ENCODE results near the gene NLRP3.

Gene NLRP3

DNA sequence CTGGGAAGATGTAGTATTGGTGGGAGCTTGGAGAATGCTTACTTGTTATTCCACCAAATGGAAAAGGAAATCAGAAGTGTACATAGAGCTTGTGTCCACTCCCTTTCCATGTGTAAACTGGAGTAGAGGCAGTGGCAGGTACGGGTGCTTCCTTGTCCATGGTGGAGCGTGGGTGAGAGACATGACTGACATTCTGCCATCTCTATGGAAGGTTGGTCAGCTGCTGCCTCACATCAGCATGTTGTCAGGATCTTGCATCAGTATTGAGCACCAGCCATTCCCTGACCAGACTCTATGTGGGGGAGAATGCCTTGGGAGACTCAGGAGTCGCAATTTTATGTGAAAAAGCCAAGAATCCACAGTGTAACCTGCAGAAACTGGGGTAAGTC is 19.8 kb downstream of the NLRP3 start:
- DNase-seq, result no peak

DNA sequence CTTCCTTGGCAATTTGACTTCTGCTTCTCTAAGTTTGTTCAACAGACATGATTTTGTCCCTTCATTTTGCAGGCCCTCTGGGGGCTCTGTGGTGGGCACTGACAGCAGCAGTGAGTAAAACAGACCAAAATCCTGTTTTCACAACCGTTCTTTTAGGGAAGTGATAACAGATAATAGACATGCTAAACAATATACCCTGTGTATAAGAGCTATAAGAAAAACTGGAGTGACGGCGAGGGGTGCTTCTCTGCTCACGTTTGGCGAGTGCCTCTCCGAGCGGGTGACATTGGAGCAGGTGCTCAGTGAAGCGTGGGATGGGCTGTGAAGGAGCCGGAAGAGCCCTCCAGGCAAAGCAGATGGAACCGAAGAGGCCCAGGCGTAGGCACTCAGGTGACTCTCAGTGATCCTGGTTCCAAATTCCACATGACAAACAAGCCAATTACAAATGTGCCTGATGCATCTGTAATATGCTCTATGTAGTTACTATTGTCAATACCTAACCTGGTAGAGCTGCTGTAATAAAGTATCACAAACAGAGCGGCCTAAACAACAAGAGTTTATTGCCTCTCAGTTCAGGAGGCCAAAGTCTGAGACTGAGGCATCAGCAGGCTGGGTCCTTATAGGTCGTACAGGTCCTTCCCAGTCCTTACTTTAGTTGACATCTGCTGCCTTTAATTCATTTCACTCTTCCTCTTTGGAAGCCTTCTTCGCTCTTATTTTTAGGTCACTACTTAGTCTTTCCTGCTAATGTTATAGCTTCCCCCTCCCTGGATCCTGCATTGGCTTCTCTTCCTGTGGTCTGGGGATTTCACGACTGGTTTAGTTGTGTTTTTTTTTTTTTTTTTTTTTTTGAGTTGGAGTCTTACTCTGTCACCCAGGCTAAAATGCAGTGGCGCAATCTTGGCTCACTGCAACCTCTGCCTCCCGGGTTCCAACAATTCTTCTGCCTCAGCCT is 21.9 kb downstream of the NLRP3 start:
- no peak for DNase-seq

DNA sequence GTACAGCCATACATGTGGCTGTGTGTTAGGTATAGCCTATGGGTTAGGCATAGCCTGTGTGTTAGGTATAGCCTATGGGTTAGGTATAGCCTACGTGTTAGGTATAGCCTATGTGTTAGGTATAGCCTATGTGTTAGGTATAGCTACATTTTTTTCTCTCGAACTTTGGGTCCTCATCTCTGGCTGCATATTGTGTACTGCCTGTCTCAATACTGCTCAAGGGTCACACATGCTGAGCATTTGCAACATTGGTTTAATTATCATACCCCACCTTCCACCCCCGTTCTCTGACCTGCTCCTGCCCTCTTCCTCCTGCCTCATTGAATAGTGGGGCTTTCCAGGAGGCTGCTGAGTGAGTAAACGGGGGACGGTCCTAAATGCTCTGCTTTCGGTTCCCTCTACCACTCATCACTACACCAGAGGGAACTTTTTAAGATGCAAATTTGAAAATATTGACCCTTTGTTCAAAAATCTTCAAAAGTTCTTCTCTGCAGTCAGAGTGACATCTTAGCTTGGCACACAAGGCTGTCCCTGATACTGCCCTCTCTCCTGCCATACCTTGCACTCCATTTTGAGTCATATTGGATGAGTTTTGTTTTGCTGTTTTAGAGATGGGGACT is 24.1 kb downstream of the NLRP3 start:
- DNase-seq, result no peak

DNA sequence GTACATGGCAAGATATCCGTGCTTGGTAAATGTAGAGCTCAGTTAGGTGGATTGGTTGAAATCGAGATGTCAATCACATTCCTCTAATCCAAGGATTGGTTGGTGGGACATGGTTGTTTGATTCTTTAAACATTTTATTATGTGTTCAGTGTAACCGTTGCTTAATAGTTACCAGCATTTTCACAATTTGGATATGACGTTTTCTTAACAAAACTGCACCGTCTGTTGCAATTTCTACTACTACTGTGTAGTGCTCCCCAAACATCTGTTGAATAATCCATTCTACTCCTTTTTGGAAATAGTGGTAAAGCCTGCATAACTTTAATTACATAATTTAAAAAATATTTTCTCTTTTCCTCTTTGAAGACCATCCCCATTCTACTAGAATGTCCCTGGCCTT is 25.6 kb downstream of the NLRP3 start:
- no peak for DNase-seq

DNA sequence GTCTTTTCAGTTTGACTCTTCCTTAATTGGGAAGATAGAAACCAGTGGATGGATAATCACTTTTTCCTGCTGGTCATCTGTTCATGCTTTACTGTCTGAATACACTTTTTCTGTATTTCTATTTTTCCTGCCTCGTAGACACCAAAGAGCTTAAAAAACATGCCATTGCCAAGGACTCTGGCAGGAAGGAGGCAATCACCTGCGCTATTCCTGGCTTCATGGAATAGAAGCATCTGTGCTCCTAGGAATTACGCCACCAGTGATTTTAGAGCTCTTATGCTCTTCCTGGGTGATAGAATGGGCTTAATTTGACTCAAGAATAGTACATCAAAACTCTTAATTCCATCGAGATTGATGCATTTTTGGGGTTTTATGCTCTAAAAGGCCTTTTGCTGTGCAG is 26.2 kb downstream of the NLRP3 start:
- no peak for DNase-seq

DNA sequence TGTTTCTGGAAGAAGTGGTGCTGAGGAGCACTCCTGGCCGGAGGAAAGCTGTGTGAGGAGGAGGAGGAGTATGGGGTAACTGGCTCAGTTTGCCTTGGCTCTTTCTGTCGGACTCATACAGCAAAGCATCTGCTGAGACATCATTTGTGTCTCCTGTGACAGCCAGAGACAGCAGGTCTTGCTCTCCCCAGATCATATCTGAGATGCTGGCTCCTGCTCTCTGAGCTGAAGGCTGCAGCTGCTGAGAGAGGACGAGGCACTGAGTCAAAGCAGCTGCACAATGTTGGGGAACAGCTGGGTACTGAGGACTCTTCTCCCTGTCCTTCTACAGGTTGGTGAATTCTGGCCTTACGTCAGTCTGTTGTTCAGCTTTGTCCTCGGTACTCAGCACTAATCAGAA is 27.7 kb downstream of the NLRP3 start:
- peak in 1 of 51 donors; percentile 14 for DNase-seq

DNA sequence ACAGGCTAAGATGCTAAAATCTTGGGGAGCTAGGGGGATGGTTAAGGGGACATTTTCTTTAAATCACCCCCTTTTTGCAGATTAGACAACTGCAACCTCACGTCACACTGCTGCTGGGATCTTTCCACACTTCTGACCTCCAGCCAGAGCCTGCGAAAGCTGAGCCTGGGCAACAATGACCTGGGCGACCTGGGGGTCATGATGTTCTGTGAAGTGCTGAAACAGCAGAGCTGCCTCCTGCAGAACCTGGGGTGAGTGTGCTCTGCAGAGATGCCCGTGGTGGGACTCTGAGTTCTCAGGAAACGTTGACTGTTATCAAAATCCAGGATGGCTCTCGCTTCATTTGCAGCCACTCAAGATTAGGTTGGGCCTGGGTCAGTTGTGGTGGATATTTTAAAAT is 28.6 kb downstream of the NLRP3 start:
- no peak for DNase-seq

DNA sequence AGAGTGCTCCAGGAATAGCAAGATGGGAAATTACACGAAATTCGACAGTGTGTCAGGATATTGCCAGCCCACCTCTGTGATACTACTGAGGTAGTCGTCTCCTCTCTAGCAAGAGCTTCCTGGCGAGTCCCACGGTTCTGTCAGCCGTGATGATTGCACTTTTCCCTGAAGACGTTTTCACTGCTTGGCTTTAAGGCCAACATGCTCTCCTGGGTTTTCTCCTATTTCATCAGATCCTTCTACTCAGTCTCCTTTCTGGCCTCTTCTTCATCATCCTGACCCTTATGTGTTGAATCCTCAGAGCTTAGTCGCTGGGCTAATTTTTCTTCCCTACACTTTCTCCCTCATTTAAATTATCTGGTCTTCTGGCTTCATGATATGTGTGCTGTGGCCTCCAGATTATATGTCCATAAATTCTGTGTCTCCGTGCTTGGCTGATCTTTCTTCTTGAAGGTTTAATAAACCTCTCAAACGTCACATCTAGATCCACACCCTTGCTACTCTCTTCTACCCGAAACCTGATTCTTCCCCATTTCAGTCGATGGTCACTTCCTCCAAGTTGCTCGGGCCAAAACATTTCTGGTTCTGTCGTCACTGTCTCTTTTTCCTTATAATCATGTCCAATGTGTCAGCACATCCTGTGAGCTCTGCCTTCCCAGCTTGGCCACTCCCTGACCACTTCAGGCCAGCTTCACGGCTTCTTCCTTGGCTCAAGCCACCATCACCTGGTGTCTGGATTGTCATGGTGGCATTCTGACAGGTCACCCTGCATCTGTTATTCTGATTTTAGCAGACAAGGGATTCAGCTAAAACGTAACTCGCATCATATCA is 29.8 kb downstream of the NLRP3 start:
- peak in 5 of 51 donors; percentile 2 to 23 (median 10) for DNase-seq

DNA sequence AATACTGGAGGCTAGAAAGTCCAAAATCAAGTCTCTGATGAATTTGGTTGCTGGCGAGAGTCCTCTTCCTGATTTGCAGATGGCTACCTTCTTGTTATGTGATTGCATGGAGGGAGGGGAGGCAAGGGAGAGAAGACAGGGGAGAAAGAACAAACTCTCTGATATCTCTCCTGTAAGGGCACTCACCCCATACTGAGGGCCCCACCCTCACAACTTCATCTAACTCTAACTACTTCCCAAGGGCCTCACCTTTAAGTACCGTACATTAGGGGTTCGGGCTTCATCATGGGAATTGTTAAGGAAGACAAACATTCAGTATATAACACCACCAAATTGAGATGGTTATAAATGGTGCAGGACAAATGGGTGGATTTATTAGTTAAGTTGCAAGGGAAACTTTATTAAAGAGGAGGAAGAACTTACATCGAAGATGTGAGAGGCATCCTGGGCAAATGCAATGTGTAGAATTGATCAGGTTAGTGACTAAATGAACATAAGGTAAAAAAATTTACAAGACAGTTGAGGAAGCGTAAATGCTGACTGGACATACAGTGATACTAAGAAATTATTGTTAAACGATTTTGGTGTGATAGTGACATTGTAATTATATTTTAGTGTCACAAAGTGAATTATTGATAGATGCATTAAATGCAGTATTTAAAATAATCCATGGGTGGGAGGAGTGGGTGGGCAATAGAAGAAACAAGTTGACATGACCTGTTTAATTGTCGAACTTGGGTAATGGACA is 31.4 kb downstream of the NLRP3 start:
- no peak for DNase-seq

DNA sequence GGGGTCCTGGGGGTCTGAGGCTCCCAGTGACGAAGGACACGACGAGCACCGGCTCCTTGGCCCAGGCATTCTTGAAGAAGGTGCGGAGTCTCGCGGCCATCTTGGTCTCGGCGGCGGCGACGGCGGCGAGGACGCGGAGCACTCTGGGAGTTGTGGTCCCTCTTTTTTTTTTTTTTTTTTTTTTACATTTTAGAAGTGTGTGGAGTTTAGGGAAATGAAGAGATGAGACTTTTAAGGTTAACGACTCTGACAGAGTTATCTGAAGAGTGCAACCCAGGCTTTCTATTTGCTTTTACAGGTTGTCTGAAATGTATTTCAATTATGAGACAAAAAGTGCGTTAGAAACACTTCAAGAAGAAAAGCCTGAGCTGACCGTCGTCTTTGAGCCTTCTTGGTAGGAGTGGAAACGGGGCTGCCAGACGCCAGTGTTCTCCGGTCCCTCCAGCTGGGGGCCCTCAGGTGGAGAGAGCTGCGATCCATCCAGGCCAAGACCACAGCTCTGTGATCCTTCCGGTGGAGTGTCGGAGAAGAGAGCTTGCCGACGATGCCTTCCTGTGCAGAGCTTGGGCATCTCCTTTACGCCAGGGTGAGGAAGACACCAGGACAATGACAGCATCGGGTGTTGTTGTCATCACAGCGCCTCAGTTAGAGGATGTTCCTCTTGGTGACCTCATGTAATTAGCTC is 32.3 kb downstream of the NLRP3 start:
- peak in 35 of 51 donors; percentile 6 to 61 (median 31) for DNase-seq

DNA sequence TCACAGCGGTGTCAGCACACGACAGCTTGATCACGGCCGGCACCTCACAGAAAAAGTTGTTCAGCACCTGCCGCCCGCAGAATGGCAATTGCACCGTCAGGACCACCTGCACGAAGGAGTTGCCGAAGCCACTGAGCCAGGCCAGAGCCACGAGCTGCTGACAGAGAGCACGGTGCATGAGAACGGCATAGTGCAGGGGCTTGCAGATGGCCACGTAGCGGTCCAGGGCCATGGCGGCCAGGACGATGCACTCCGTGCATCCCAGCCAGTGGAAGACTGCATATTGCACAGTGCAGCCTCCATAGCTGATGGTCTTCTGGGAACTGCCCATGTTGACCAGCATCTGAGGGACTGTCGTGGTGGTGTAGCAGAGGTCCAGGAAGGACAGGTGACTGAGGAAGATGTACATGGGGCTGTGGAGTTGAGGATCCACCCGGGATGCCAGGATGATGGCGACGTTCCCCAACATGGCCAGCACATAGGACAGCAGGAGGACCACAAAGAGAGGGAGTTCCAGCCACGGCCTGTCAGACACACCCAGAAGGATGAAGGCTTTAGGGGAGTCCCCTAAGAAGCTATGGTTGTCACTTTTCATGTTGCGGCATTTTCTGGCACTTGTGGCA is 35.5 kb downstream of the NLRP3 start:
- DNase-seq, result no peak

DNA sequence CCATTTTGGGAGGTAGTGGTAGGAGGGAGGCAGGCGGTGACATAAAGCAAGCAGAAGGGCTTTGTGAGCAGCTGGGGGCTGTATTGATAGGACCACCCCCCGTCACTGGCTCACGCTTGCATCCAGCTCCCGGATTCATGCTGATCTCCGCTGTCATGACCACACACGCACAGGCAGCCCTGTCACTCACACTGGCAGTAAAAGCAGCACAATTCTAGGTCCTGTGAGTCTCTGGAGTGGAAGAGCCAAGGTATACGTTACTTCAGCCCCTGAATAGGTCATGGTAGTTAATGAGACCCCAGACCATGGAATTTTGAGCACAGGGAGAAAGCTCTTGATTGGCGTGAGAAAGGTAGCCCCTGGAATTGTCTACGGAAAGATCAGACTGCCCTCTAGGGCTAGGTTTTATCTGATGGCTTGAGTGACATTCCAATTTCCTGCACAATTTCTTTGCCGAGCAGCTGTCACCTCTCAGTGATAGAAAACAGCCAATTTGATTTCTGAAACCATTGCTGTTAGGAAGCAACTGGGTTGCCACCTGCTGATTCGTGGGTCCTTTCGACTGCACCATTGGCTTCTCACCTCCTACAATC is 36.6 kb downstream of the NLRP3 start:
- DNase-seq, result no peak

DNA sequence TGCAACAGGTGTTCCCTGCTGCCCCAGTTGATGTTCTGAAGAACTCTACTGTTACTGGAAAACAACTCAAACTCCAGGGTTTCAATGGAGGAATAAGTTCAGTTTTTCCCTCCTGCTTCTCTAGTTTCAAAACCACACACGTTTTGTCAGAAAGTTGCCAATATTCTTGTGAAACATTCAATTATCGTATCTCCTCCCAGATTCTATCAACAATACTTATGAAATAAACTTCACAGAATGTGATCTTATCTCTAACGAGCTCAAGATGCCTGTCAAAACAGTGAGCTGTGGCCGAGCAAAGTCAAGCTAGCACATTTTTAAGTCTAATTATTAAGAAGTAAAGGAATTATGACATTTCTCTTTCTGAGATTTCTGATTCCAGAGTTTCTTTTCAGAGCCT is 37.3 kb downstream of the NLRP3 start:
- DNase-seq, result no peak

DNA sequence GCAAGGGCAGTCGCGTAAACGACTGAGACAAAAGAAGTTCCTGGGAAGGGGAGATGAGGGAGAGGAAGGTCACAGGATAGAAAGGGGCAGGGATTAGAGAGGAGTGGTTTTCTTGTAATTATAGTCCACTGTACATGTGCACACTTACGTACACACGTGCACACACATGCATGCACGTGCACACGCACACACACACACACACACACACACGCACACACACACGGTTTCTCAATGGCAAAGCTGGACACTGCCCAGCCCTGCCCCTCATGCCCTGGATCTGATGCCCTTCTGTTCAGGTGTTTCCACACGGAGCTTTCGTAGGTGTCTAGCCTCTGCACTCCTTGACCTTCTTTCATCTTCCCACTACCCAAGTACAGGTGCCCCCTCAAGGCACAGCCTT is 38.0 kb downstream of the NLRP3 start:
- DNase-seq, result no peak

DNA sequence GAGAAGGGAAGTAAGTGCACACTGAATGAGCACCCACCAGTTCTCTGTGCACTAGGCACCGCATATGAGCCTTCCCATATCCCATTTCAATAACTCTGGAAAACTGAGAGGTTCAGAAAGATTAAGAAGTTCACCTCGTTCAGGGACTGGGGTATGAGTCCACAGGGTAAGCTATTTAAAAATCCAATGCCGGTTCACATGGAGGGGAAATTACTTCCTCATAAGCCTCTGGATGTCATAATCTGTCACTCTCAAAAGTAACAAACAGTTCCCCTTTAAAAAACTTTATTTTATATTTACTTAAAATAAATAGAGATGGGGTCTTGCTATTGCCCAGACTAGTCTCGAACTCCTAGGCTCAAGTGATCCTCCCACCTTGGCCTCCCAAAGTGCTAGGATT is 40.0 kb downstream of the NLRP3 start:
- DNase-seq, result no peak

DNA sequence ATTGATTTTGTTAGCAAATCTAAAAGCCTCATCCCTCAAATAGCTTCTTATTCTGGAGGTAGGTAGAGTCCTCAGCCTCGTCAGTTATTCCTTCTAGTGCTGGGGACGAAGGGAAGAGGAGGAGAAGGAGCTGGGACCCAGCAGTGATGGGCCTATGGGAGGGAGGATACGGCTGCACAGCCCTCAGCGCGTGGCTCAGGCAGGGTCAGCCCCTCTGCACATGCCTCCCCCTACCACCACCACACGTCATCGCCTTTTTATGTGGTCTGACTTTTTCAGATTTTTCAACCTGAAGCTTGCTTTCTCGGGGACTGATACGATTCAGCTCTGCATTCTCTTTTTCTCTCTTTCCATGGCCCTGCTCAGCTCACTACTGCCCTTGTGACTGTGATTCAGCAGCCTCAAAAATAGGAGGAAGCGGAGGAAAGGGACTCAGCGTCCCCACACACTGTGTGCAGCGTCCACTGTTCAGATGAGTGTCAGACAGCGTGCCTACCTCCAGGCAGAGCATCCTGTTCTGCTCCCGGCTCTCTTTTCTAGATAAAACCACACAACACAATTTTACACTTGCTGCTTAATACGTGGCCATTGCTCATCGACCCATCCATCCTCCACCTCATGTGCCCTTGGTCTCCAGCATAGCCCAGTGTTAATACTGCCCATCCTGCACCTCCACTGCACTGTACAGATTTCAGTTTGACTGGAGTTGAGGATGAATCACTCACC is 41.1 kb downstream of the NLRP3 start:
- DNase-seq, result peak in 5 of 51 donors; percentile 2 to 35 (median 9)

DNA sequence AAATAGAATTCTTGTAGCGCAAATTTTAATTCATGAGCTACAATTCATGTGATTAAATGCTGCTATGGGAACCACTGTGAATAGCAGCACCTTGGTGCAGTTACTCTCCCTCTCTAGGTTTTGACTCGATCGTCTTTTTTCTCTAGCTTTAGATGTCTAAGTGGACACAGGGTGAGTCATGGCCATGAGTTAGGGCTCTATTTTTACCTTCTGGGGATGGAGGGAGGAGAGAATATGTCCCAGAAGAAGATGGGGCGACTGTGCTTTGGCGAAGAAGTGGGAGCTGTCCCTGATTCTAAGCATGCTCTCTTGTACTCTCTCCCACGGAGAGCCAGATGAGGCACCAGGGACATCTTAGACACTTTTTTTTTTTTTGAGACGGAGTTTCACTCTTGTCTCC is 43.5 kb downstream of the NLRP3 start:
- DNase-seq, result no peak

DNA sequence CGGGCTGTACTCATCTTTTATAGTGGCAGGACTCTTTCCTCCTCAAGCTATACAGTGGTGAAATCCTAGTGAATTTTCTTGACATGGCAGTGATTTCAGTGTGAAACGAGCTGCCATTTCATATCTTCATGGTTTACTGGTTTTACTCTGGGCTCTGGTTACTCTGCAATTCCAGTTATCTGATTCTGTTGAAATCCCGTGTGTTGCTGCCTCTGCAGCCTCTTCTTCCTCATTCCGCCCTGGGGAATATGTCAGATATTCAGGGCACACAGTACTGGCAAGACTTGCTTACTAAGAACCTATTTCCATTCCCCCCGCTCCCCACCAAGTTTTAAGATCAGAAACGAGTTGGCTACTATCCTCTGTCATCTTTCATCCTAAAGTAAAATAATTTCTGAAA is 49.8 kb downstream of the NLRP3 start:
- no peak for DNase-seq

DNA sequence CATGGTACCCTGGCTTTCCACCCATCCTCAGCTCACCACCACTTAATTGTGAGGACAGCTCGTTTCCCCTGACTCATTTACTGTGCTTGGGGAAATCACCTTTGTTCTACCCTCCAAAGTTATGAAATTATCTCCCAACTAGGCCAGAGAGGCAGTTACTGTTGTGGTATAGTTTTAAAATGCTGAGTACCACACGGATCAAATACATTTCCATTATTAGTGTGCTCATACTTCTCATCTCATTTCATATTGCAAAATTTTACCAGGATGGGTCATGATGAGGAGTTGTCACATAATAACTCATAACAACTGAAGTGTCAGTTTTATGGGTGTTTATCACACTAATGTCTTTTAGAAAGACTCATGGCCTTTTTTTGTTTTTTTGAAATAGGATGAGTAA is 51.2 kb downstream of the NLRP3 start:
- DNase-seq, result no peak
